Measurements from ENCODE around the gene STT3A. TPM values are rescaled to one million over a fixed set of nuclear protein-coding genes. Genes with fewer than 3 reads are reported as not detected.

STT3A gene
- polyA plus RNA-seq, 1 donor (not counting 4 experiments of a cell fraction or from before 2014, with no cell fraction given), result 183 TPM

DNA sequence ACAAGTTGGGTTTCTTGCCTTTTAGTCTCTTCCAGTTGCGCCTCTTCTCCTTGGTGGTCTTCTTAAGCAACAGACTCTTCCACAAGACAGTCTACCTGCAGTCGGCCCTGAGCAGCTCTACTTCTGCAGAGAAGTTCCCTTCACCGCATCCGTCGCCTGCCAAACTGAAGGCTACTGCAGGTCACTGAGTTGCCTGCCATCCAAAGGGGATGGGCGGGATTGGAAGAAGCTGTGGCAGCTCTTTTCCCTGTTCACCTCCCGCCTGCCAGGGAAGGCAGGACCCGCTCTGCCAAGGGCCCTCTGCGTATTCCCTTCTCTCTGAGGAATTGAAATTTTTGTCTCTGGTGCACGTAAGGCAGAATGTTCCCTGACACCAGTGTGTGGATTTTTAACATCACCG is 9.2 kb upstream of the STT3A start:
- no peak overlapping the region for H3K27ac ChIP-seq (ENCODE audit: control insufficient read depth, insufficient read depth, low read length)
- no peak overlapping the region for H3K9ac ChIP-seq (ENCODE audit: control insufficient read depth, extremely low read depth, insufficient read depth, low read length)
- H3K4me3 ChIP-seq (ENCODE audit: control insufficient read depth in 2 of 3, extremely low read depth in 1 of 3, insufficient read depth in 2 of 3, low read depth in 1 of 3, low read length in 3 of 3), result no peak overlapping the region
- no peaks in the 10 kb centered on the region for H3K79me2 ChIP-seq (ENCODE audit: control insufficient read depth, insufficient read depth, low read length)
- FAIRE-seq (no peak), DNase-seq (ENCODE audit: low read depth, low spot score) (no peak)
- no peak overlapping the region for H3K4me2 ChIP-seq (ENCODE audit: control insufficient read depth, extremely low read depth, insufficient read depth, low read depth, low read length)
- no peaks in the 10 kb centered on the region for H3K9me3 ChIP-seq (ENCODE audit: control insufficient read depth, low read depth, low read length)
- no peaks in the 10 kb centered on the region for H3K27me3 ChIP-seq (ENCODE audit: control insufficient read depth, extremely low read depth, insufficient read depth, low read length)
- no peaks in the 10 kb centered on the region for H4K20me1 ChIP-seq (ENCODE audit: control insufficient read depth, extremely low read depth, insufficient read depth, low read length)
- no peaks in the 10 kb centered on the region for H3K9me1 ChIP-seq (ENCODE audit: control insufficient read depth, extremely low read depth, insufficient read depth, low read length)
- peaks cover 3% of the 10 kb centered on the region for H3K4me1 ChIP-seq (ENCODE audit: control insufficient read depth, extremely low read depth, insufficient read depth, low read length)
- dilution Hi-C loops (cut with MboI; ENCODE audit: extremely low pct_ligation_motif_present, low sequenced_read_pairs), result no loop called here
- no peak overlapping the region for H2AFZ ChIP-seq (ENCODE audit: control insufficient read depth, low read length)
- TF ChIP-seq EZH2 (IDR thresholded peaks at IDR 0.05; ENCODE audit: low read length), result no peak
- TF ChIP-seq, protein P1, sequence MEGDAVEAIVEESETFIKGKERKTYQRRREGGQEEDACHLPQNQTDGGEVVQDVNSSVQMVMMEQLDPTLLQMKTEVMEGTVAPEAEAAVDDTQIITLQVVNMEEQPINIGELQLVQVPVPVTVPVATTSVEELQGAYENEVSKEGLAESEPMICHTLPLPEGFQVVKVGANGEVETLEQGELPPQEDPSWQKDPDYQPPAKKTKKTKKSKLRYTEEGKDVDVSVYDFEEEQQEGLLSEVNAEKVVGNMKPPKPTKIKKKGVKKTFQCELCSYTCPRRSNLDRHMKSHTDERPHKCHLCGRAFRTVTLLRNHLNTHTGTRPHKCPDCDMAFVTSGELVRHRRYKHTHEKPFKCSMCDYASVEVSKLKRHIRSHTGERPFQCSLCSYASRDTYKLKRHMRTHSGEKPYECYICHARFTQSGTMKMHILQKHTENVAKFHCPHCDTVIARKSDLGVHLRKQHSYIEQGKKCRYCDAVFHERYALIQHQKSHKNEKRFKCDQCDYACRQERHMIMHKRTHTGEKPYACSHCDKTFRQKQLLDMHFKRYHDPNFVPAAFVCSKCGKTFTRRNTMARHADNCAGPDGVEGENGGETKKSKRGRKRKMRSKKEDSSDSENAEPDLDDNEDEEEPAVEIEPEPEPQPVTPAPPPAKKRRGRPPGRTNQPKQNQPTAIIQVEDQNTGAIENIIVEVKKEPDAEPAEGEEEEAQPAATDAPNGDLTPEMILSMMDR (optimal IDR thresholded peaks at IDR 0.05 in 1 of 3, IDR thresholded peaks at IDR 0.05 in 1 of 3, conservative IDR thresholded peaks at IDR 0.05 in 1 of 3; ENCODE audit: extremely low read depth in 1 of 3, insufficient read depth in 2 of 3, low read length in 3 of 3), result no peak
- H3K36me3 ChIP-seq (ENCODE audit: control insufficient read depth in 2 of 2, extremely low read depth in 1 of 2, insufficient read depth in 2 of 2, low read length in 2 of 2), result peaks cover 14 to 21% of the 10 kb centered on the region in 2 experiments

DNA sequence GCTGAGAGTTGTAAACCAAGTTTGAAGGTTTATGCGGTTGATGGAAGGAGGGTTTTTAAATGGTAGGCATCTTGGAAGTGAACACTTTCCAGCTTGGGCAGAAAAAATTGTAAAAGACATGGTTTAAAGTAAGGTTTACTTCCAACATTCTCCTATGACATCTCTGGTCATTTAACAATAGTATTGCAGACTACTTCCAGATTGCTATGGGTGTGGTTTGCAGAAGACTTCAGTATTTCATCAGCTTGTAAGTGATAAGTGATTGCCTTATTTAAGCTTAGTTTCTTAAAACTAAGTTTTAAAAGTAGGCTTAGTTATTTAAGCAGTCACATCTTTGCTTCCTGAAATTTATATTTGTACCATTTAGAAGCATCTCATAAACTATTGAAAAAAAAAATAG is 7.2 kb upstream of the STT3A start:
- Histone ChIP-seq H3K27ac (ENCODE audit: control insufficient read depth, insufficient read depth, low read length) (no peak overlapping the region), H4K20me1 (ENCODE audit: control insufficient read depth, extremely low read depth, insufficient read depth, low read length) (no peaks in the 10 kb centered on the region), H3K27me3 (ENCODE audit: control insufficient read depth, extremely low read depth, insufficient read depth, low read length) (no peaks in the 10 kb centered on the region), H3K4me2 (ENCODE audit: control insufficient read depth, extremely low read depth, insufficient read depth, low read depth, low read length) (no peak overlapping the region), H3K9me3 (ENCODE audit: control insufficient read depth, low read depth, low read length) (no peaks in the 10 kb centered on the region), H3K4me3 (ENCODE audit: control insufficient read depth in 2 of 3, extremely low read depth in 1 of 3, insufficient read depth in 2 of 3, low read depth in 1 of 3, low read length in 3 of 3) (no peak overlapping the region), H3K9ac (ENCODE audit: control insufficient read depth, extremely low read depth, insufficient read depth, low read length) (no peak overlapping the region), H2AFZ (ENCODE audit: control insufficient read depth, low read length) (no peak overlapping the region), H3K36me3 (ENCODE audit: control insufficient read depth in 2 of 2, extremely low read depth in 1 of 2, insufficient read depth in 2 of 2, low read length in 2 of 2) (peaks cover 7 to 11% of the 10 kb centered on the region in 2 experiments), H3K9me1 (ENCODE audit: control insufficient read depth, extremely low read depth, insufficient read depth, low read length) (no peaks in the 10 kb centered on the region), H3K4me1 (ENCODE audit: control insufficient read depth, extremely low read depth, insufficient read depth, low read length) (peaks cover 8% of the 10 kb centered on the region), H3K79me2 (ENCODE audit: control insufficient read depth, insufficient read depth, low read length) (no peaks in the 10 kb centered on the region)
- DNase-seq (ENCODE audit: low read depth, low spot score) (no peak), FAIRE-seq (no peak)
- dilution Hi-C loops (cut with MboI; ENCODE audit: extremely low pct_ligation_motif_present, low sequenced_read_pairs), result no loop called here
- TF ChIP-seq EZH2 (IDR thresholded peaks at IDR 0.05; ENCODE audit: low read length), result no peak
- TF ChIP-seq, protein P1 (optimal IDR thresholded peaks at IDR 0.05 in 1 of 3, IDR thresholded peaks at IDR 0.05 in 1 of 3, conservative IDR thresholded peaks at IDR 0.05 in 1 of 3; ENCODE audit: extremely low read depth in 1 of 3, insufficient read depth in 2 of 3, low read length in 3 of 3), result no peak
